ENCODE results near the gene GALNT11.

GALNT11 gene

GRCh38 chr7:152132812-152133211, 107.3 kb downstream of the GALNT11 start:
- TF ChIP-seq CTCF (IDR thresholded peaks at IDR 0.05): no peak
- DNase-seq (ENCODE audit: low spot score): no peak
- Histone ChIP-seq H3K4me3 (no peak overlapping the region), H3K27ac (no peak overlapping the region)

GRCh38 chr7:152133804-152134203, 108.3 kb downstream of the GALNT11 start:
- TF ChIP-seq CTCF (IDR thresholded peaks at IDR 0.05): no peak
- no peak for DNase-seq (ENCODE audit: low spot score)

GRCh38 chr7:152136686-152137085, 111.2 kb downstream of the GALNT11 start:
- Histone ChIP-seq H3K27ac (no peak overlapping the region), H3K4me3 (no peak overlapping the region)
- no peak for DNase-seq (ENCODE audit: low spot score)

More at GRCh38 chr7:152133804-152134203, 108.3 kb downstream of the GALNT11 start:
- Histone ChIP-seq H3K4me3 (no peak overlapping the region), H3K27ac (no peak overlapping the region)

GRCh38 chr7:152137476-152138025, 112.1 kb downstream of the GALNT11 start:
- no peak for DNase-seq (ENCODE audit: low spot score)
- TF ChIP-seq CTCF (IDR thresholded peaks at IDR 0.05): no peak
- H3K27ac ChIP-seq: no peak overlapping the region
- no peak overlapping the region for H3K4me3 ChIP-seq

More at GRCh38 chr7:152136686-152137085, 111.2 kb downstream of the GALNT11 start:
- no peak for TF ChIP-seq CTCF (IDR thresholded peaks at IDR 0.05)

- no peak for TF ChIP-seq CTCF (IDR thresholded peaks at IDR 0.05)
- no peak for DNase-seq (ENCODE audit: low spot score)
- Histone ChIP-seq H3K4me3 (no peak overlapping the region), H3K27ac (no peak overlapping the region)
Observed at GRCh38 chr7:152140067-152140466, 114.6 kb downstream of the GALNT11 start.

- no peak overlapping the region for H3K27ac ChIP-seq
- no peak for TF ChIP-seq CTCF (IDR thresholded peaks at IDR 0.05)
- no peak for DNase-seq (ENCODE audit: low spot score)
- H3K4me3 ChIP-seq: no peak overlapping the region
Observed at GRCh38 chr7:152140560-152140959, 115.1 kb downstream of the GALNT11 start.

- no peak for TF ChIP-seq CTCF (IDR thresholded peaks at IDR 0.05)
- Histone ChIP-seq H3K4me3 (no peak overlapping the region), H3K27ac (no peak overlapping the region)
- no peak for DNase-seq (ENCODE audit: low spot score)
Observed at GRCh38 chr7:152142976-152143595, 117.6 kb downstream of the GALNT11 start.
